Loucy (cell line): ENCODE results near the gene CORO2A.

ENCODE experiments used
- EZH2phosphoT487 ChIP-seq: fragments of 200-600 bp; IDR thresholded peaks from 2 replicates; pipeline ENCODE4 v1.6.1; 2018; ENCODE audit warnings: antibody characterized with exemption, mild to moderate bottlenecking, moderate library complexity, borderline replicate concordance
- TF ChIP-seq, protein P1 (sequence below): fragments of 200-600 bp; sonication (generic); conservative IDR thresholded peaks from 2 replicates; pipeline ENCODE4 v1.5.1; 2014; ENCODE audit warnings: mild to moderate bottlenecking, antibody characterized with exemption, low read length

- TF ChIP-seq, protein P1, sequence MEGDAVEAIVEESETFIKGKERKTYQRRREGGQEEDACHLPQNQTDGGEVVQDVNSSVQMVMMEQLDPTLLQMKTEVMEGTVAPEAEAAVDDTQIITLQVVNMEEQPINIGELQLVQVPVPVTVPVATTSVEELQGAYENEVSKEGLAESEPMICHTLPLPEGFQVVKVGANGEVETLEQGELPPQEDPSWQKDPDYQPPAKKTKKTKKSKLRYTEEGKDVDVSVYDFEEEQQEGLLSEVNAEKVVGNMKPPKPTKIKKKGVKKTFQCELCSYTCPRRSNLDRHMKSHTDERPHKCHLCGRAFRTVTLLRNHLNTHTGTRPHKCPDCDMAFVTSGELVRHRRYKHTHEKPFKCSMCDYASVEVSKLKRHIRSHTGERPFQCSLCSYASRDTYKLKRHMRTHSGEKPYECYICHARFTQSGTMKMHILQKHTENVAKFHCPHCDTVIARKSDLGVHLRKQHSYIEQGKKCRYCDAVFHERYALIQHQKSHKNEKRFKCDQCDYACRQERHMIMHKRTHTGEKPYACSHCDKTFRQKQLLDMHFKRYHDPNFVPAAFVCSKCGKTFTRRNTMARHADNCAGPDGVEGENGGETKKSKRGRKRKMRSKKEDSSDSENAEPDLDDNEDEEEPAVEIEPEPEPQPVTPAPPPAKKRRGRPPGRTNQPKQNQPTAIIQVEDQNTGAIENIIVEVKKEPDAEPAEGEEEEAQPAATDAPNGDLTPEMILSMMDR: no peak
- TF ChIP-seq EZH2phosphoT487: no peak
Observed at GRCh38 chr9:98080326-98080725, 112.1 kb downstream of the CORO2A start.
